ENCODE results near the gene TM4SF4.
"Not testable (repeated sequence)": the region's sequence is repeated elsewhere in the genome, so short reads cannot be mapped to it uniquely, and the experiment has no call there.

Gene TM4SF4

GRCh38 chr3:149474250-149474817 is at the start of gene TM4SF4:
TM4SF4 (plus strand) TSS chr3:149474697; CDS start chr3:149474878, 181 bp downstream.
- no peak for DNase-seq

GRCh38 chr3:149424918-149425317 is 49.6 kb upstream of the TM4SF4 start:
- no peak for DNase-seq

- no peak for DNase-seq
These were observed 48.2 kb upstream of the TM4SF4 start for GRCh38 chr3:149426325-149426724.

GRCh38 chr3:149428087-149428486 is 46.4 kb upstream of the TM4SF4 start:
- no peak for DNase-seq

GRCh38 chr3:149430216-149430615 is 44.3 kb upstream of the TM4SF4 start:
- DNase-seq = no peak

- DNase-seq = no peak
These were observed 42.3 kb upstream of the TM4SF4 start for GRCh38 chr3:149432149-149432548.

- DNase-seq = no peak
These were observed 38.3 kb upstream of the TM4SF4 start for GRCh38 chr3:149435996-149436885.

GRCh38 chr3:149437286-149437685 is 37.2 kb upstream of the TM4SF4 start:
- no peak for DNase-seq

GRCh38 chr3:149437710-149438109 is 36.8 kb upstream of the TM4SF4 start:
- DNase-seq = no peak

GRCh38 chr3:149438981-149439380 is 35.5 kb upstream of the TM4SF4 start:
- DNase-seq = no peak

GRCh38 chr3:149441642-149442041 is 32.9 kb upstream of the TM4SF4 start:
- DNase-seq = no peak

- no peak for DNase-seq
These were observed 32.5 kb upstream of the TM4SF4 start for GRCh38 chr3:149442043-149442442.

GRCh38 chr3:149442851-149443544 is 31.5 kb upstream of the TM4SF4 start:
- no peak for DNase-seq

GRCh38 chr3:149443545-149443912 is 31.0 kb upstream of the TM4SF4 start:
- DNase-seq = no peak

GRCh38 chr3:149444867-149445266 is 29.6 kb upstream of the TM4SF4 start:
- not testable (repeated sequence) for DNase-seq

- DNase-seq = no peak
These were observed 26.1 kb upstream of the TM4SF4 start for GRCh38 chr3:149448331-149448831.

- no peak for DNase-seq
These were observed 25.3 kb upstream of the TM4SF4 start for GRCh38 chr3:149449182-149449581.

- DNase-seq = no peak
These were observed 24.7 kb upstream of the TM4SF4 start for GRCh38 chr3:149449799-149450198.

GRCh38 chr3:149450281-149450680 is 24.2 kb upstream of the TM4SF4 start:
- no peak for DNase-seq

- DNase-seq = no peak
These were observed 22.5 kb upstream of the TM4SF4 start for GRCh38 chr3:149452036-149452435.

- no peak for DNase-seq
These were observed 21.2 kb upstream of the TM4SF4 start for GRCh38 chr3:149453140-149453805.

- no peak for DNase-seq
These were observed 19.8 kb upstream of the TM4SF4 start for GRCh38 chr3:149454746-149455145.

GRCh38 chr3:149455366-149455765 is 19.1 kb upstream of the TM4SF4 start:
- no peak for DNase-seq
